WTC11 (cell line): ENCODE data around the gene TSPAN18. TPM values are rescaled to one million over a fixed set of nuclear protein-coding genes. Genes with fewer than 3 reads are reported as not detected.

Source experiments
- ATAC-seq: fragments of 200-7000 bp; cut with Tn5 transposase; 2 replicates; pipeline ENCODE4 v1.10.0; 2021; ENCODE audit warnings: mild to moderate bottlenecking, moderate library complexity
- CTCF ChIA-PET: fragments of 300-600 bp; sonication (Branson Sonifier 250); formaldehyde crosslinking; loops from one replicate; lab custom pipeline; 2021; ENCODE audit warnings: antibody characterized with exemption; lab: Charles Lee
- POLR2A ChIA-PET: fragments of 350-600 bp; sonication (Branson Sonifier 250); formaldehyde crosslinking; loops from one replicate; lab custom pipeline; 2021; ENCODE audit warnings: antibody characterized with exemption; lab: Charles Lee
- DNase-seq: peaks from one replicate; pipeline ENCODE4 v3.0.0; 2021; ENCODE audit warnings: low spot score
- H3K27ac Mint-ChIP-seq: 2 replicates; pipeline ENCODE4 v1.8.0; 2021; ENCODE audit warnings: mixed read lengths
- H3K27me3 Mint-ChIP-seq: 2 replicates; pipeline ENCODE4 v1.8.0; 2021; ENCODE audit warnings: low read depth, mild to moderate bottlenecking, moderate library complexity, mixed read lengths
- H3K36me3 Mint-ChIP-seq: 2 replicates; pipeline ENCODE4 v1.8.0; 2021; ENCODE audit warnings: mixed read lengths
- H3K4me1 Mint-ChIP-seq: 2 replicates; pipeline ENCODE4 v1.8.0; 2022; ENCODE audit warnings: mixed read lengths
- H3K4me3 Mint-ChIP-seq: 2 replicates; pipeline ENCODE4 v1.8.0; 2021; ENCODE audit warnings: mild to moderate bottlenecking, moderate library complexity, mixed read lengths
- H3K9me3 Mint-ChIP-seq: 2 replicates; pipeline ENCODE4 v1.8.0; 2021; ENCODE audit warnings: mixed read lengths
- AR ChIP-seq: fragments of 250-450 bp; sonication (Bioruptor Pico); IDR thresholded peaks from 2 replicates; pipeline ENCODE4 v1.9.0; 2021; ENCODE audit warnings: mild to moderate bottlenecking
- CDX4 ChIP-seq: fragments of 250-450 bp; sonication (Bioruptor Pico); IDR thresholded peaks from 2 replicates; pipeline ENCODE4 v1.9.0; 2021; ENCODE audit warnings: moderate library complexity, mild to moderate bottlenecking, inconsistent platforms, borderline replicate concordance
- E2F1 ChIP-seq: sonication (generic); formaldehyde crosslinking; IDR thresholded peaks from 2 replicates; pipeline ENCODE4 v1.8.0; 2022; ENCODE audit warnings: mild to moderate bottlenecking, missing genetic modification reagents
- GABPB1 ChIP-seq: sonication (generic); formaldehyde crosslinking; IDR thresholded peaks from 2 replicates; pipeline ENCODE4 v1.8.1; 2023; ENCODE audit warnings: mild to moderate bottlenecking, missing genetic modification reagents
- MXD4 ChIP-seq: fragments of 250-450 bp; sonication (Bioruptor Pico); IDR thresholded peaks from 2 replicates; pipeline ENCODE4 v1.8.0; 2021; ENCODE audit warnings: mild to moderate bottlenecking, moderate library complexity, borderline replicate concordance
- NFATC4 ChIP-seq: fragments of 250-450 bp; sonication (Bioruptor Pico); IDR thresholded peaks from 2 replicates; pipeline ENCODE4 v1.9.0; 2021; ENCODE audit warnings: mild to moderate bottlenecking
- NR1H2 ChIP-seq: sonication (generic); formaldehyde crosslinking; IDR thresholded peaks from 2 replicates; pipeline ENCODE4 v1.9.0; 2021; ENCODE audit warnings: mild to moderate bottlenecking, moderate library complexity, missing genetic modification reagents
- PREB ChIP-seq: sonication (generic); formaldehyde crosslinking; IDR thresholded peaks from 2 replicates; pipeline ENCODE4 v1.8.1; 2022; ENCODE audit warnings: mild to moderate bottlenecking, missing genetic modification reagents, moderate library complexity, borderline replicate concordance
- RORB ChIP-seq: fragments of 250-450 bp; sonication (Bioruptor Pico); IDR thresholded peaks from 2 replicates; pipeline ENCODE4 v1.9.0; 2021; ENCODE audit warnings: mild to moderate bottlenecking
- SP1 ChIP-seq: sonication (generic); formaldehyde crosslinking; conservative IDR thresholded peaks from 2 replicates; pipeline ENCODE4 v1.8.1; 2022; ENCODE audit warnings: missing genetic modification reagents
- TCF7 ChIP-seq: sonication (generic); formaldehyde crosslinking; IDR thresholded peaks from 2 replicates; pipeline ENCODE4 v1.8.0; 2022; ENCODE audit warnings: mild to moderate bottlenecking, low read depth, missing genetic modification reagents, moderate library complexity
- USF1 ChIP-seq: sonication (generic); formaldehyde crosslinking; IDR thresholded peaks from 2 replicates; pipeline ENCODE4 v1.8.0; 2022; ENCODE audit warnings: mild to moderate bottlenecking, missing genetic modification reagents
- ZMAT4 ChIP-seq: fragments of 250-450 bp; sonication (Bioruptor Pico); IDR thresholded peaks from 2 replicates; pipeline ENCODE4 v1.9.0; 2021; ENCODE audit warnings: mild to moderate bottlenecking
- ZNF281 ChIP-seq: sonication (generic); formaldehyde crosslinking; IDR thresholded peaks from 2 replicates; pipeline ENCODE4 v1.8.0; 2023; ENCODE audit warnings: mild to moderate bottlenecking, missing genetic modification reagents
- ZNF317 ChIP-seq: sonication (generic); formaldehyde crosslinking; IDR thresholded peaks from 2 replicates; pipeline ENCODE4 v1.8.1; 2023; ENCODE audit warnings: low read depth, mild to moderate bottlenecking, moderate library complexity, missing genetic modification reagents, borderline replicate concordance
- ZNF425 ChIP-seq: fragments of 250-450 bp; sonication (Bioruptor Pico); conservative IDR thresholded peaks from 2 replicates; pipeline ENCODE4 v1.9.0; 2021; ENCODE audit warnings: mild to moderate bottlenecking
- ZNF671 ChIP-seq: fragments of 250-450 bp; sonication (Bioruptor Pico); IDR thresholded peaks from 2 replicates; pipeline ENCODE4 v1.8.0; 2021; ENCODE audit warnings: mild to moderate bottlenecking
- total RNA-seq: library from RNA; stranded (reverse); gene quantifications from 3 replicates; pipeline ENCODE4 v1.2.3, GENCODE V29; 2021

TSPAN18 gene
- total RNA-seq, 1 experiment from 2014 or later: 44.7 TPM

- no peak for TF ChIP-seq USF1
- TF ChIP-seq E2F1 (CRISPR knock-in tag): no peak
- no peak for TF ChIP-seq RORB (CRISPR knock-in tag)
These were observed 3.0 kb downstream of the TSPAN18 start (continued) for GRCh38 chr11:44729713-44730112.

- ChIA-PET CTCF (interaction anchor here (1.5 to 2.8 kb wide), 3 partner anchors 23 to 181 kb away, joined by 3 to 16 read pairs (median 5); no protein-coding TSS in a partner anchor), POLR2A (no interaction called here)
- Mint-ChIP-seq H3K27me3 (peaks cover 57% of the 10 kb centered on the region), H3K27ac (no peak overlapping the region), H3K4me3 (no peak overlapping the region), H3K36me3 (peaks cover 6% of the 10 kb centered on the region; the same call in 1 of the 2 replicates)
- no peak for DNase-seq
- no peak for ATAC-seq
- TF ChIP-seq NR1H2 (CRISPR knock-in tag) (no peak), AR (CRISPR knock-in tag) (no peak), TCF7 (CRISPR knock-in tag) (no peak), ZMAT4 (no peak), SP1 (CRISPR knock-in tag) (no peak), NFATC4 (CRISPR knock-in tag) (no peak), GABPB1 (CRISPR knock-in tag) (no peak), ZNF317 (CRISPR knock-in tag) (no peak), RORB (CRISPR knock-in tag) (no peak), PREB (CRISPR knock-in tag) (no peak)
- TF ChIP-seq, all 79 proteins: peak for 0
- Mint-ChIP-seq H3K4me1 (peaks cover 75% of the 10 kb centered on the region), H3K9me3 (peaks cover 7% of the 10 kb centered on the region; the same call in 1 of the 2 replicates)
These were observed 4.0 kb downstream of the TSPAN18 start for GRCh38 chr11:44730775-44731174.

- ATAC-seq: no peak
- Mint-ChIP-seq H3K4me3 (no peak overlapping the region), H3K9me3 (peaks cover 7% of the 10 kb centered on the region; the same call in 1 of the 2 replicates), H3K36me3 (peaks cover 6% of the 10 kb centered on the region; the same call in 1 of the 2 replicates), H3K27me3 (peaks cover 56% of the 10 kb centered on the region), H3K27ac (no peak overlapping the region), H3K4me1 (peaks cover 79% of the 10 kb centered on the region)
- CTCF ChIA-PET: no interaction called here
- DNase-seq: no peak
- TF ChIP-seq ZNF425 (no peak), MXD4 (CRISPR knock-in tag) (no peak), CDX4 (no peak), ZNF671 (CRISPR knock-in tag) (no peak), ZMAT4 (no peak), ZNF281 (CRISPR knock-in tag) (no peak)
- POLR2A ChIA-PET: no interaction called here
These were observed 5.1 kb downstream of the TSPAN18 start for GRCh38 chr11:44731685-44732430.
